Uterus (tissue), 2 donors: ENCODE measurements around the gene C5orf63.

Source experiments
- POLR2A ChIP-seq, 2 donors: fragments of 450-650 bp; IDR thresholded peaks; one replicate each; pipeline ENCODE4 v1.6.1; 2016; ENCODE audit warnings: antibody characterized with exemption in 2 of 2, mild to moderate bottlenecking in 1 of 2, moderate library complexity in 1 of 2
- TF ChIP-seq, protein P1 (sequence below), 4 experiments: fragments of 200-600 bp in 2 of 4; fragments of 450-650 bp in 2 of 4; sonication (generic) in 2 of 4; IDR thresholded peaks; one replicate each; pipeline ENCODE4 v1.5.1; 2016 to 2019; ENCODE audit warnings: antibody characterized with exemption in 4 of 4, mild to moderate bottlenecking in 2 of 4, moderate library complexity in 1 of 4

DNA sequence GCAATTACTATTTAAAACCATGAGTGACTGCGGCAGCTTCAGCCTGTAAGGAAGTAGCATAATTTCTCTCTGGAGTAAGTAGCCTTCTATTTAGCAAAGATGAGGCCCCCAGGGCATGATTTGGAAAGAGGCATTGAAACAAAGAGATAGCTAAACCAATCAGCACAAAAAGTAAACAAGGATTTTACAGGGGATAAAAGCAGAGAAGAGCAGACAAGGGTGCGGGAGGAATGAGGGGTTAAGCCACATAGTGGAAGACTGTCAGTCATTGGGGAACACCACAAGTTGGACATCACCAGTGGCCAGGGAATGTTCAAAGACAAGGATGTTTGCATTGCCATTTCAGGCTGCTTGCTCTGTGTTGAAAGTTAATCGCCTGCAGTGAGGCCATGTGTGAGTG is 24.0 kb upstream of the C5orf63 start:
- TF ChIP-seq, protein P1, sequence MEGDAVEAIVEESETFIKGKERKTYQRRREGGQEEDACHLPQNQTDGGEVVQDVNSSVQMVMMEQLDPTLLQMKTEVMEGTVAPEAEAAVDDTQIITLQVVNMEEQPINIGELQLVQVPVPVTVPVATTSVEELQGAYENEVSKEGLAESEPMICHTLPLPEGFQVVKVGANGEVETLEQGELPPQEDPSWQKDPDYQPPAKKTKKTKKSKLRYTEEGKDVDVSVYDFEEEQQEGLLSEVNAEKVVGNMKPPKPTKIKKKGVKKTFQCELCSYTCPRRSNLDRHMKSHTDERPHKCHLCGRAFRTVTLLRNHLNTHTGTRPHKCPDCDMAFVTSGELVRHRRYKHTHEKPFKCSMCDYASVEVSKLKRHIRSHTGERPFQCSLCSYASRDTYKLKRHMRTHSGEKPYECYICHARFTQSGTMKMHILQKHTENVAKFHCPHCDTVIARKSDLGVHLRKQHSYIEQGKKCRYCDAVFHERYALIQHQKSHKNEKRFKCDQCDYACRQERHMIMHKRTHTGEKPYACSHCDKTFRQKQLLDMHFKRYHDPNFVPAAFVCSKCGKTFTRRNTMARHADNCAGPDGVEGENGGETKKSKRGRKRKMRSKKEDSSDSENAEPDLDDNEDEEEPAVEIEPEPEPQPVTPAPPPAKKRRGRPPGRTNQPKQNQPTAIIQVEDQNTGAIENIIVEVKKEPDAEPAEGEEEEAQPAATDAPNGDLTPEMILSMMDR (IDR thresholded peaks at IDR 0.05) = no peak
- no peak for TF ChIP-seq POLR2A (IDR thresholded peaks at IDR 0.05)
